ENCODE results near the gene PRR20B. TPM values are rescaled to one million over a fixed set of nuclear protein-coding genes. Genes with fewer than 3 reads are reported as not detected.
A peak's percentile ranks its signal among the peaks of the same experiment; 100 is the strongest.

PRR20B gene
- total and polyA plus RNA-seq, 2 experiments from 2014 or later, result not detected

GRCh38 chr13:57123681-57124080, 23.6 kb upstream of the PRR20B start:
- H4K20me1 ChIP-seq (replicated peaks; ENCODE audit: insufficient read depth), result no peaks in the 10 kb centered on the region
- Mint-ChIP-seq H3K27me3 (ENCODE audit: insufficient read depth, low read depth, poor library complexity) (no peaks in the 10 kb centered on the region), H3K4me1 (no peaks in the 10 kb centered on the region), H3K36me3 (ENCODE audit: low read depth) (no peaks in the 10 kb centered on the region), H3K27ac (no peak overlapping the region), H3K9me3 (no peaks in the 10 kb centered on the region), H3K4me3 (no peak overlapping the region)
- H2AFZ ChIP-seq, result no peak overlapping the region
- no peaks in the 10 kb centered on the region for H3K4me1 ChIP-seq (ENCODE audit: insufficient read depth)
- no peak overlapping the region for H3K4me3 ChIP-seq
- H3F3A ChIP-seq (replicated peaks; ENCODE audit: low read depth), result no peaks in the 10 kb centered on the region
- H3K4me2 ChIP-seq, result no peak overlapping the region
- no peak overlapping the region for H3K27ac ChIP-seq (ENCODE audit: low read depth)
- no peaks in the 10 kb centered on the region for H3K79me2 ChIP-seq (replicated peaks; ENCODE audit: insufficient read depth)
- TF ChIP-seq JUNB (IDR thresholded peaks at IDR 0.05; ENCODE audit: unreplicated experiment) (no peak), ZNF331 (CRISPR knock-in tag; IDR thresholded peaks at IDR 0.05; ENCODE audit: low read depth) (no peak), CTCF (conservative IDR thresholded peaks at IDR 0.05; ENCODE audit: low read depth in 2 of 2) (no peak)
- no peaks in the 10 kb centered on the region for H3K36me3 ChIP-seq (ENCODE audit: insufficient read depth)
- DNase-seq (ENCODE audit: low spot score), result no peak
- H3K9me2 ChIP-seq (ENCODE audit: insufficient read depth), result no peaks in the 10 kb centered on the region
- no peaks in the 10 kb centered on the region for H3K27me3 ChIP-seq (ENCODE audit: insufficient read depth)
- ATAC-seq, result no peak

DNA sequence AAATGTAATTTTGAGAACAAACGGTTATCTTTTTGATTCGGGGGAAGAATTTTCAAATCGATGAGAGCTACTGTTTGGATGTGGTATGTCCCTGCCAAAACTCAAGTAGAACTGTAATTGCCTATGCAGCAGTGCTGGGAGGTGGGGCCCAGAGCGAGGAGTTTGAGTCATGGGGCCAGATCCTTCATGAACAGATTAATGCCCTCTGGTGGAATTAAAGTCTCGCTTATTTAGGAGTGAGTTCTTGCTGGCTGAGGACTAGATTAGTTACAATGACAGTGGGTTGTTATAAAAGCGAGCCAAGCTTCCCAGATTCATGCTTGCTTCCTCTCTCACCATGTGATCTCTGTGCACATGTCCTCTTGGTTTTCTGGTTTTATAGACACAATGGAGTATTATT, 18.4 kb upstream of the PRR20B start:
- Histone ChIP-seq H4K20me1 (replicated peaks; ENCODE audit: insufficient read depth) (no peaks in the 10 kb centered on the region), H3K36me3 (ENCODE audit: insufficient read depth) (no peaks in the 10 kb centered on the region), H3K4me1 (ENCODE audit: insufficient read depth) (no peaks in the 10 kb centered on the region), H3K27me3 (ENCODE audit: insufficient read depth) (no peaks in the 10 kb centered on the region), H3K4me2 (no peak overlapping the region), H3F3A (replicated peaks; ENCODE audit: low read depth) (no peaks in the 10 kb centered on the region), H3K4me3 (no peak overlapping the region), H3K79me2 (replicated peaks; ENCODE audit: insufficient read depth) (no peaks in the 10 kb centered on the region), H3K27ac (ENCODE audit: low read depth) (no peak overlapping the region), H2AFZ (no peak overlapping the region), H3K9me2 (ENCODE audit: insufficient read depth) (no peaks in the 10 kb centered on the region)
- H3K36me3 Mint-ChIP-seq (ENCODE audit: low read depth), result no peaks in the 10 kb centered on the region
- H3K4me1 Mint-ChIP-seq, result no peaks in the 10 kb centered on the region
- no peaks in the 10 kb centered on the region for H3K9me3 Mint-ChIP-seq
- TF ChIP-seq STAT1 (IDR thresholded peaks at IDR 0.05; ENCODE audit: unreplicated experiment) (no peak), CTCF (conservative IDR thresholded peaks at IDR 0.05; ENCODE audit: low read depth in 2 of 2) (peak; percentile 31 to 42)
- TF ChIP-seq, protein P1, sequence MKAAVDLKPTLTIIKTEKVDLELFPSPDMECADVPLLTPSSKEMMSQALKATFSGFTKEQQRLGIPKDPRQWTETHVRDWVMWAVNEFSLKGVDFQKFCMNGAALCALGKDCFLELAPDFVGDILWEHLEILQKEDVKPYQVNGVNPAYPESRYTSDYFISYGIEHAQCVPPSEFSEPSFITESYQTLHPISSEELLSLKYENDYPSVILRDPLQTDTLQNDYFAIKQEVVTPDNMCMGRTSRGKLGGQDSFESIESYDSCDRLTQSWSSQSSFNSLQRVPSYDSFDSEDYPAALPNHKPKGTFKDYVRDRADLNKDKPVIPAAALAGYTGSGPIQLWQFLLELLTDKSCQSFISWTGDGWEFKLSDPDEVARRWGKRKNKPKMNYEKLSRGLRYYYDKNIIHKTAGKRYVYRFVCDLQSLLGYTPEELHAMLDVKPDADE (IDR thresholded peaks at IDR 0.05), result no peak
- H3K4me3 Mint-ChIP-seq, result no peak overlapping the region
- H3K27me3 Mint-ChIP-seq (ENCODE audit: insufficient read depth, low read depth, poor library complexity), result no peaks in the 10 kb centered on the region
- no peak overlapping the region for H3K27ac Mint-ChIP-seq
- ATAC-seq (peak; percentile 77), DNase-seq (ENCODE audit: low spot score) (peak; percentile 67)
